Endothelial cell of umbilical vein (primary cell): Measurements from ENCODE around the gene PLEKHA7. TPM values are rescaled to one million over a fixed set of nuclear protein-coding genes. Genes with fewer than 3 reads are reported as not detected.

Experiments used
- BruUV-seq: library from RNA; stranded (reverse); fragments of 400-500 nt; replicated peaks from 2 replicates; lab custom pipeline; 2021; lab: Mats Ljungman, UMichigan
- CTCF ChIA-PET: fragments of 300-600, 350-600 bp; sonication (Branson Sonifier 250); formaldehyde crosslinking; loops from one replicate; lab custom pipeline; 2021; ENCODE audit warnings: antibody characterized with exemption, inconsistent platforms; lab: Charles Lee
- POLR2A ChIA-PET: fragments of 300-600, 350-600 bp; sonication (Branson Sonifier 250); formaldehyde crosslinking; loops from one replicate; lab custom pipeline; 2021; ENCODE audit warnings: antibody characterized with exemption, inconsistent platforms; lab: Charles Lee
- DNase-seq: peaks from one replicate; pipeline ENCODE4 v3.0.0-alpha.2; 2011; ENCODE audit warnings: low read depth, low spot score
- FAIRE-seq: peaks from 2 replicates; lab custom pipeline; 2011; peaks lifted over from hg19 to GRCh38; lab: Jason Lieb, UNC
- H2AFZ ChIP-seq: 2 replicates; pipeline ENCODE4 v1.6.0; 2012; ENCODE audit warnings: low read depth, low read length, control low read depth, inconsistent platforms
- H3K27ac ChIP-seq: 2 replicates; pipeline ENCODE4 v1.5.1; 2011; ENCODE audit warnings: low read depth, mild to moderate bottlenecking, control low read depth, low read length, moderate library complexity; ENCODE audit not compliant: insufficient read depth
- H3K27me3 ChIP-seq, 2 experiments: 2 replicates each; pipeline versions ENCODE4 v1.6.0 to v1.6.1; 2011; ENCODE audit warnings: low read length in 2 of 2, mixed read lengths in 1 of 2; ENCODE audit not compliant: control insufficient read depth in 2 of 2, insufficient read depth in 2 of 2
- H3K36me3 ChIP-seq, 2 experiments: 2 replicates in 1 of 2; 3 replicates in 1 of 2; pipeline ENCODE4 v1.5.1; 2011; ENCODE audit warnings: low read length in 2 of 2, mild to moderate bottlenecking in 1 of 2, moderate library complexity in 1 of 2; ENCODE audit not compliant: control insufficient read depth in 2 of 2, insufficient read depth in 2 of 2; ENCODE audit errors: extremely low read depth in 1 of 2
- H3K4me1 ChIP-seq: 3 replicates; pipeline ENCODE4 v1.5.1; 2011; ENCODE audit warnings: mild to moderate bottlenecking, low read length; ENCODE audit not compliant: control insufficient read depth, insufficient read depth; ENCODE audit errors: extremely low read depth
- H3K4me2 ChIP-seq: 2 replicates; pipeline ENCODE4 v1.6.1; 2011; ENCODE audit warnings: low read length, control low read depth, mixed read lengths; ENCODE audit not compliant: insufficient read depth
- H3K4me3 ChIP-seq, 3 experiments: fragments of 200-600 bp in 1 of 3; sonication (generic), shearing (Covaris generic) in 1 of 3; replicated peaks in 1 of 3; 2 replicates each; pipeline ENCODE4 v1.5.1; 2011 to 2016; ENCODE audit warnings: control low read depth in 3 of 3, low read length in 3 of 3, mild to moderate bottlenecking in 2 of 3, inconsistent platforms in 1 of 3, low read depth in 1 of 3, moderate library complexity in 1 of 3; ENCODE audit not compliant: insufficient read depth in 1 of 3
- H3K79me2 ChIP-seq: 2 replicates; pipeline ENCODE4 v1.6.0; 2012; ENCODE audit warnings: low read length, inconsistent platforms; ENCODE audit not compliant: control insufficient read depth, insufficient read depth
- H3K9ac ChIP-seq: replicated peaks from 2 replicates; pipeline ENCODE3; 2011; ENCODE audit warnings: low read length, control low read depth; ENCODE audit not compliant: insufficient read depth; ENCODE audit errors: extremely low read depth
- H3K9me1 ChIP-seq: replicated peaks from 3 replicates; pipeline ENCODE4 v1.6.0; 2011; ENCODE audit warnings: mild to moderate bottlenecking, low read length; ENCODE audit not compliant: control insufficient read depth, insufficient read depth; ENCODE audit errors: extremely low read depth
- H3K9me3 ChIP-seq: replicated peaks from 2 replicates; pipeline ENCODE4 v1.5.1; 2012; ENCODE audit warnings: low read length, inconsistent platforms; ENCODE audit not compliant: control insufficient read depth, insufficient read depth
- H4K20me1 ChIP-seq: replicated peaks from 2 replicates; pipeline ENCODE3; 2011; ENCODE audit warnings: mild to moderate bottlenecking, low read length; ENCODE audit not compliant: control insufficient read depth, insufficient read depth; ENCODE audit errors: extremely low read depth
- CTCF ChIP-seq, 2 donors: IDR thresholded peaks; 1 replicate in 1 of 2; 2 replicates in 1 of 2; pipeline ENCODE4 v1.5.1; 2011; ENCODE audit warnings: low read length in 2 of 2, mild to moderate bottlenecking in 2 of 2, moderate library complexity in 2 of 2, control low read depth in 1 of 2, inconsistent platforms in 1 of 2, low read depth in 1 of 2; ENCODE audit not compliant: insufficient read depth in 1 of 2; ENCODE audit errors: extremely low read depth in 1 of 2
- EZH2 ChIP-seq: IDR thresholded peaks from 2 replicates; pipeline ENCODE4 v1.6.1; 2012; ENCODE audit warnings: borderline replicate concordance, low read depth, mild to moderate bottlenecking, moderate library complexity, low read length, inconsistent platforms; ENCODE audit not compliant: severe bottlenecking
- FOS ChIP-seq: IDR thresholded peaks from 2 replicates; pipeline ENCODE4 v1.6.1; 2011; ENCODE audit warnings: mild to moderate bottlenecking, low read length, moderate library complexity, borderline replicate concordance; ENCODE audit not compliant: insufficient read depth
- GATA2 ChIP-seq: IDR thresholded peaks from 2 replicates; pipeline ENCODE4 v1.7.0; 2011; ENCODE audit warnings: low read depth, mild to moderate bottlenecking, moderate library complexity, mixed read lengths, low read length; ENCODE audit not compliant: insufficient read length, insufficient read depth
- JUN ChIP-seq: IDR thresholded peaks from 2 replicates; pipeline ENCODE4 v1.6.1; 2011; ENCODE audit warnings: borderline replicate concordance, low read depth; ENCODE audit not compliant: insufficient read length, insufficient read depth
- MAX ChIP-seq: IDR thresholded peaks from 2 replicates; pipeline ENCODE4 v1.6.1; 2011; ENCODE audit not compliant: insufficient read depth, insufficient read length
- MYC ChIP-seq: IDR thresholded peaks from one replicate; pipeline ENCODE4 v1.6.1; 2011; ENCODE audit warnings: mild to moderate bottlenecking, low read depth, low read length
- POLR2A ChIP-seq: IDR thresholded peaks from 2 replicates; pipeline ENCODE4 v1.6.1; 2012; ENCODE audit warnings: low read depth, mild to moderate bottlenecking, control low read depth, low read length
- POLR2AphosphoS5 ChIP-seq: IDR thresholded peaks from 2 replicates; pipeline ENCODE4 v1.6.1; 2012; ENCODE audit warnings: low read depth, mild to moderate bottlenecking, control low read depth, low read length, moderate library complexity; ENCODE audit not compliant: insufficient read depth
- dilution Hi-C: fragments of 300-500 bp; cut with MboI; formaldehyde crosslinking; loops from one replicate; pipeline ENCODE4 v1.15.0; 2019; ENCODE audit warnings: low sequenced_read_pairs; ENCODE audit not compliant: extremely low pct_ligation_motif_present
- intact Hi-C: fragments of 100-400 bp; cut with micrococcal nuclease; formaldehyde crosslinking; loops from one replicate; pipeline ENCODE4 v1.10.0; 2022
- polyA plus RNA-seq, 4 experiments: library from polyadenylated mRNA; depleted of rRNA in 3 of 4; stranded (reverse) in 3 of 4; unstranded in 1 of 4; fragments of >200 nt; gene quantifications; 2 replicates each; pipeline versions ENCODE4 v1.2.1 to v1.2.3, GENCODE V29; 2011 to 2012; ENCODE audit warnings: missing spikeins in 1 of 4
- total RNA-seq: library from RNA; stranded (reverse); gene quantifications from 2 replicates; pipeline ENCODE4 v1.2.3, GENCODE V29; 2021

The PLEKHA7 gene
- total and polyA plus RNA-seq, 2 donors (not counting 3 experiments of a cell fraction or from before 2014, with no cell fraction given): 1.7 to 3.8 TPM

- no TSS peak for BruUV-seq
- Histone ChIP-seq H2AFZ (no peak overlapping the region), H3K36me3 (no peaks in the 10 kb centered on the region), H3K4me3 (no peak overlapping the region), H3K27ac (no peak overlapping the region), H3K4me2 (no peak overlapping the region), H3K9me1 (no peaks in the 10 kb centered on the region), H3K79me2 (no peaks in the 10 kb centered on the region), H3K9me3 (no peaks in the 10 kb centered on the region), H4K20me1 (no peaks in the 10 kb centered on the region), H3K9ac (no peak overlapping the region), H3K27me3 (peaks cover 0 to 8% of the 10 kb centered on the region in 2 experiments), H3K4me1 (no peaks in the 10 kb centered on the region)
- intact Hi-C loops: loop anchor here (2.0 kb wide), 1 partner anchor 15 kb away; no protein-coding TSS in a partner anchor
- dilution Hi-C loops: no loop called here
- DNase-seq: no peak
- TF ChIP-seq EZH2 (no peak), POLR2AphosphoS5 (no peak), GATA2 (no peak), POLR2A (no peak), CTCF (IDR thresholded peaks at IDR 0.05; ENCODE audit: extremely low read depth in 1 of 2, insufficient read depth in 1 of 2, low read depth in 1 of 2, low read length in 2 of 2) (no peak), JUN (peak; percentile 35), MAX (no peak), MYC (no peak), FOS (peak; percentile 11)
- CTCF ChIA-PET: interaction anchor here (0.6 to 1.9 kb wide), 3 partner anchors 14 to 98 kb away, joined by 3 to 6 read pairs (median 3); no protein-coding TSS in a partner anchor
- POLR2A ChIA-PET: interaction anchor here (0.5 kb wide), 1 partner anchor 47 kb away, joined by 3 read pairs; no protein-coding TSS in a partner anchor
- FAIRE-seq: peak; percentile 35
These were observed 96.3 kb downstream of the PLEKHA7 start for GRCh38 chr11:16917941-16918340.
